ENCODE measurements around the gene EPHA2. TPM values are rescaled to one million over a fixed set of nuclear protein-coding genes. Genes with fewer than 3 reads are reported as not detected.

The EPHA2 gene
- polyA plus RNA-seq, 1 experiment = 19.1 TPM

DNA sequence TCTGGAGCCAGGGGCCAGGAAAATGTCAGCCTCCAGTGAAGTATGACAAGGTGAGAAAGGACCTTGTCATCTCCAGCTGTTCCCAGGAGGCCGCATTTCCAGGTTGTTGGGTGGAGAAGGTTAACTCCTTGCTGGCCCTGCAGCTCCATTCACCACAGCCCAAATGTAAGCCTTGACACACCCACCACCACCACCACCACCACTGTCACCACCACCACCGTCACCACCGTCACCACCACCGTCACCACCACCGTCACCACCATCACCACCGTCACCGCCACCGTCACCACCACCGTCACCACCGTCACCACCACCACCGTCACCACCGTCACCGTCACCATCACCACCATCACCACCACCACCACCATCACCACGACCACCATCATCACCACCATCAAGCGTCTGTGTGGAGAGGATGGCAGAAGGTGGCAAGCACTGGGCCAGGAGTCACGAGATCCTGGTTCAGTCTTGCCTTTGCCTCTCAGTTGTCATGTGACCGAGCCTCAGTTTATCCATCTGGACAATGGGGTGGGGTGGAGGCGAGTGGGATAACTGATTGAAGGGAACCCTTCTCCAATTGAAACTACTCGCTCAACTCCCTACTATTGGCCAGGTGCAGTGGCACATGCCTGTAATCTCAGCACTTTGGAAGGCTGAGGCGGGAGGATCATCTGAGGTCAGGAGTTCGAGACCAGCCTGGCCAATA, 61.3 kb downstream of the EPHA2 start:
- POLR2A ChIA-PET = no interaction called here

DNA sequence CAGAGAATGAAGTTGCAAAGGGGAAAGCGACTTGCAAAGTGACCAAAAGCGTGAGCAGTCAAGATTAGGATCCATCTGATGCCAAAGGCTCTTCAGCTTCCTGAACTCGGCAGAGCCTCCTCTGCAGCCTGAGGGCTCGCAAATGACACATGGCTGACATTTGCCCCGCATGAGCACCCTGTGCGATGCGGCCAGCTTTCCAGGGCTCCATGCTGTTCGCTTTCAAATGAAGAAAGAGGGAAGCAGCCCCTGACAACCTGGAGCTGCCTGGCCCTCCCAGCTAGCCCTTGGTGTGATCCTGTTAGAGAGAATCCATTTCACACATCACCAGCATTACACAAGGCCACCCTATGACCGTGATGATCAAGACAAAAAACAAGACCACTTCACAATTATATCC, 62.3 kb downstream of the EPHA2 start:
- no peak for DNase-seq (ENCODE audit: low read depth, low spot score)
- CTCF ChIA-PET = interaction anchor here (1.0 to 4.2 kb wide), 2 partner anchors 11 to 14 kb away, joined by 3 to 28 read pairs; no protein-coding TSS in a partner anchor
- POLR2A ChIA-PET = no interaction called here

More for the DNA sequence above, 61.3 kb downstream of the EPHA2 start:
- Histone ChIP-seq H3K27ac (ENCODE audit: low read depth, low read length) (no peak overlapping the region), H3K9me3 (ENCODE audit: control insufficient read depth, insufficient read depth, low read length) (no peaks in the 10 kb centered on the region), H3K27me3 (ENCODE audit: control insufficient read depth, insufficient read depth, low read length) (no peaks in the 10 kb centered on the region), H3K4me3 (ENCODE audit: low read depth, low read length) (no peak overlapping the region)
- DNase-seq (ENCODE audit: low read depth, low spot score) = no peak
- TF ChIP-seq, protein P1, sequence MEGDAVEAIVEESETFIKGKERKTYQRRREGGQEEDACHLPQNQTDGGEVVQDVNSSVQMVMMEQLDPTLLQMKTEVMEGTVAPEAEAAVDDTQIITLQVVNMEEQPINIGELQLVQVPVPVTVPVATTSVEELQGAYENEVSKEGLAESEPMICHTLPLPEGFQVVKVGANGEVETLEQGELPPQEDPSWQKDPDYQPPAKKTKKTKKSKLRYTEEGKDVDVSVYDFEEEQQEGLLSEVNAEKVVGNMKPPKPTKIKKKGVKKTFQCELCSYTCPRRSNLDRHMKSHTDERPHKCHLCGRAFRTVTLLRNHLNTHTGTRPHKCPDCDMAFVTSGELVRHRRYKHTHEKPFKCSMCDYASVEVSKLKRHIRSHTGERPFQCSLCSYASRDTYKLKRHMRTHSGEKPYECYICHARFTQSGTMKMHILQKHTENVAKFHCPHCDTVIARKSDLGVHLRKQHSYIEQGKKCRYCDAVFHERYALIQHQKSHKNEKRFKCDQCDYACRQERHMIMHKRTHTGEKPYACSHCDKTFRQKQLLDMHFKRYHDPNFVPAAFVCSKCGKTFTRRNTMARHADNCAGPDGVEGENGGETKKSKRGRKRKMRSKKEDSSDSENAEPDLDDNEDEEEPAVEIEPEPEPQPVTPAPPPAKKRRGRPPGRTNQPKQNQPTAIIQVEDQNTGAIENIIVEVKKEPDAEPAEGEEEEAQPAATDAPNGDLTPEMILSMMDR (IDR thresholded peaks at IDR 0.05; ENCODE audit: low read depth, low read length) = no peak
- CTCF ChIA-PET = interaction anchor here (1.0 to 4.2 kb wide), 2 partner anchors 12 to 15 kb away, joined by 3 to 28 read pairs; no protein-coding TSS in a partner anchor

DNA sequence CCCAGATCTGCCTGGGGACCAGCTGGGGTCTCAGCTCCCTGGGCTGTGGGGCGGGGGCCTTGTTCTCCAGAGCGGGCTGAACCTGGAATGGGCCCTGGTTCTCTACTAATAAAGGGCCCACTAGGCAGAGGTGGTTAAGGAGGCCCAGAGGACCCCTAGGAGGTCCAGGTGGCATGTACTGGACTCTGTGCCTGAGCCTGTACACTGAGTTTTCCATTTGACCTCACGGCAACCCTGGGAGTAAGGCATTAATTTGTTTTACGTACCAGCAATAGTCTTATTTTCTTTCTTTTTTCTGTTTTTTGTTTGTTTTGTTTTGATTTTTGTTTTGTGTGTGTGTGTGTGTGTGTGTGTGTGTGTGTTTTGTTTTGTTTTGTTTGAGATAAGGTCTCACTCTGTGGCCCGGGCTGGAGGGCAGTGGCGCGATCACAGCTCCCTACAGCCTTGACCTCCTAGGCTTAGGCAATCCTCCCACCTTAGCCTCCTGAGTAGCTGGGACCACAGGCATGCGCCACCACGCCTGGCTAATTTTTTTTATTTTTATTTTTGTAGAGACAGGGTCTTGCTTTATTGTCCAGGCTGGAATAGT, 62.9 kb downstream of the EPHA2 start:
- H3K9me3 ChIP-seq (ENCODE audit: control insufficient read depth, insufficient read depth, low read length) = no peaks in the 10 kb centered on the region
- no peaks in the 10 kb centered on the region for H3K27me3 ChIP-seq (ENCODE audit: control insufficient read depth, insufficient read depth, low read length)
- DNase-seq (ENCODE audit: low read depth, low spot score) = no peak
- no peak overlapping the region for H3K4me3 ChIP-seq (ENCODE audit: low read depth, low read length)
- ChIA-PET POLR2A (no interaction called here), CTCF (interaction anchor here (4.2 kb wide), 1 partner anchor 10 kb away, joined by 28 read pairs; no protein-coding TSS in a partner anchor)
- no peak overlapping the region for H3K27ac ChIP-seq (ENCODE audit: low read depth, low read length)
- TF ChIP-seq, protein P1 (IDR thresholded peaks at IDR 0.05; ENCODE audit: low read depth, low read length) = no peak

More for the DNA sequence above, 62.3 kb downstream of the EPHA2 start:
- Histone ChIP-seq H3K4me3 (ENCODE audit: low read depth, low read length) (no peak overlapping the region), H3K27ac (ENCODE audit: low read depth, low read length) (no peak overlapping the region), H3K9me3 (ENCODE audit: control insufficient read depth, insufficient read depth, low read length) (no peaks in the 10 kb centered on the region), H3K27me3 (ENCODE audit: control insufficient read depth, insufficient read depth, low read length) (no peaks in the 10 kb centered on the region)
- TF ChIP-seq, protein P1 (IDR thresholded peaks at IDR 0.05; ENCODE audit: low read depth, low read length) = no peak

DNA sequence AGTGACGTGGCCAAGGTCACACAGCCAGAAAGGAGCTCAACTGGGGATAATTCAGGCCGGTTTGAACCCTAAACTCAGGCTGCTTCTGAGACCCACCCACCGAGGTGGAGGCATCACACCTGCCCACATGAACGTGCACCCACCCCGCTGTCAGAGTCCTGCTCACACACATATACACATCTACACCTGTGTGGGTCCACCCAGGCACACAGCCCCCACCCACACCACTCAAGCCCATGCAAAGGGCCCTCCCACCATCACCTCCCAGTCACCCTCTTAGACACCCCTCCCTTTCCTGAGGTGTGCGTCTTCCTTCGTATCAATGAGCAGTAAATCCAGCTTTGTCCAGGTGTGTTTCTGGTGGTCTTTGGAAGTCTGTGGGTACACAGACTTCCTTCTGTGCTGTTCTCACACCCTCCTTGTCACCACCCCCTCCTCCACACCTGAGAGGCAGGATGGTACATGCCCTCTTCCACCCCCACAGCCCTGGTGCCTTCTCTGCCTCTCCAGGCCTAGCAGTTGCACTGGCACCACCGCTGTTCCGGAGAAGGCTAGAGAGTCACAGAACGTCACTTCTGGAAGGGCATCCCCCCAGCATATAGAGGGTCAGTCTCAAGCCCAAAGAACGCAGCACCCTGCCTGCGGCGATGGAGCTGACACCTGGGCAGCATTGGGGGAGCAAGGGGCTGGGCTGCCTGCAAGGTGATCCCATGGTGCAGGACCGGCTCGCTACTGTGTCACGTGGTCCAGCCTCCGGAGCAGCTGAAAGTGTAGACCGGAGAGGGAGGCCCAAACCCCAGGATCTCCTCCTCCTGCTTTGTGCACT, 63.6 kb downstream of the EPHA2 start:
- no peak overlapping the region for H3K4me3 ChIP-seq (ENCODE audit: low read depth, low read length)
- no peaks in the 10 kb centered on the region for H3K27me3 ChIP-seq (ENCODE audit: control insufficient read depth, insufficient read depth, low read length)
- ChIA-PET CTCF (interaction anchor here (4.2 kb wide), 1 partner anchor 10 kb away, joined by 28 read pairs; no protein-coding TSS in a partner anchor), POLR2A (no interaction called here)
- DNase-seq (ENCODE audit: low read depth, low spot score) = no peak
- no peaks in the 10 kb centered on the region for H3K9me3 ChIP-seq (ENCODE audit: control insufficient read depth, insufficient read depth, low read length)
- no peak overlapping the region for H3K27ac ChIP-seq (ENCODE audit: low read depth, low read length)
- TF ChIP-seq, protein P1 (IDR thresholded peaks at IDR 0.05; ENCODE audit: low read depth, low read length) = no peak
